Calu3 (cell line): Measurements from ENCODE around the gene SMIM17. TPM values are rescaled to one million over a fixed set of nuclear protein-coding genes. Genes with fewer than 3 reads are reported as not detected.
"Not testable (repeated sequence)": the region's sequence is repeated elsewhere in the genome, so short reads cannot be mapped to it uniquely, and the experiment has no call there.

Experiments
- BruUV-seq: library from RNA; stranded (reverse); fragments of 400-500 nt; replicated peaks from 2 replicates; lab custom pipeline; 2021; lab: Mats Ljungman, UMichigan
- CTCF ChIA-PET: fragments of 300-600 bp; sonication (Branson Sonifier 250); formaldehyde crosslinking; loops from one replicate; lab custom pipeline; 2022; ENCODE audit warnings: antibody characterized with exemption; lab: Charles Lee
- DNase-seq: peaks from one replicate; pipeline ENCODE4 v3.0.0; 2022
- H3K27ac Mint-ChIP-seq: one replicate; pipeline ENCODE4 v1.8.0; 2022; ENCODE audit warnings: mixed read lengths; ENCODE audit not compliant: unreplicated experiment
- H3K27me3 Mint-ChIP-seq: one replicate; pipeline ENCODE4 v1.8.0; 2022; ENCODE audit warnings: mixed read lengths; ENCODE audit not compliant: unreplicated experiment
- H3K36me3 Mint-ChIP-seq: one replicate; pipeline ENCODE4 v1.8.0; 2022; ENCODE audit warnings: mild to moderate bottlenecking, moderate library complexity, mixed read lengths; ENCODE audit not compliant: insufficient read depth, unreplicated experiment
- H3K4me1 Mint-ChIP-seq: one replicate; pipeline ENCODE4 v1.8.0; 2022; ENCODE audit warnings: mild to moderate bottlenecking, low read depth, mixed read lengths; ENCODE audit not compliant: unreplicated experiment
- H3K4me3 Mint-ChIP-seq: one replicate; pipeline ENCODE4 v1.8.0; 2022; ENCODE audit warnings: mild to moderate bottlenecking, low read depth, moderate library complexity, mixed read lengths; ENCODE audit not compliant: unreplicated experiment
- H3K9me3 Mint-ChIP-seq: one replicate; pipeline ENCODE4 v1.8.0; 2022; ENCODE audit warnings: low read depth, mixed read lengths; ENCODE audit not compliant: unreplicated experiment
- CTCF ChIP-seq: fragments of 200-600 bp; IDR thresholded peaks from one replicate; pipeline ENCODE4 v1.8.0; 2022; ENCODE audit warnings: antibody characterized with exemption; ENCODE audit not compliant: unreplicated experiment
- intact Hi-C: fragments of 100-400 bp; cut with micrococcal nuclease; formaldehyde crosslinking; loops from one replicate; pipeline ENCODE4 v1.10.0; 2022; ENCODE audit not compliant: unreplicated experiment
- total RNA-seq: library from RNA; stranded (reverse); gene quantifications from 2 replicates; pipeline ENCODE4 v1.2.3, GENCODE V29; 2022

Gene SMIM17
- total RNA-seq, 1 experiment from 2014 or later, result not detected

GRCh38 chr19:56668676-56669075 is 25.7 kb downstream of the SMIM17 start:
- BruUV-seq, result no TSS peak
- CTCF ChIA-PET, result no interaction called here
- peaks cover 9% of the 10 kb centered on the region for H3K9me3 Mint-ChIP-seq
- no peak overlapping the region for H3K27ac Mint-ChIP-seq
- no peak for TF ChIP-seq CTCF
- no peaks in the 10 kb centered on the region for H3K27me3 Mint-ChIP-seq
- no peaks in the 10 kb centered on the region for H3K36me3 Mint-ChIP-seq
- no peak overlapping the region for H3K4me3 Mint-ChIP-seq
- intact Hi-C loops, result no loop called here
- no peak for DNase-seq
- no peaks in the 10 kb centered on the region for H3K4me1 Mint-ChIP-seq

- Mint-ChIP-seq H3K4me3 (no peak overlapping the region), H3K27ac (no peak overlapping the region), H3K27me3 (no peaks in the 10 kb centered on the region), H3K36me3 (no peaks in the 10 kb centered on the region), H3K4me1 (no peaks in the 10 kb centered on the region), H3K9me3 (peaks cover 15% of the 10 kb centered on the region)
- intact Hi-C loops, result no loop called here
- no peak for DNase-seq
- BruUV-seq, result no TSS peak
- no peak for TF ChIP-seq CTCF
- CTCF ChIA-PET, result interaction anchor here (0.5 kb wide), 1 partner anchor 251 kb away, joined by 4 read pairs; no protein-coding TSS in a partner anchor
These were observed 27.5 kb downstream of the SMIM17 start for GRCh38 chr19:56670401-56670960.

- Mint-ChIP-seq H3K36me3 (no peaks in the 10 kb centered on the region), H3K4me1 (no peaks in the 10 kb centered on the region), H3K27ac (no peak overlapping the region), H3K27me3 (no peaks in the 10 kb centered on the region), H3K4me3 (no peak overlapping the region), H3K9me3 (peaks cover 15% of the 10 kb centered on the region)
- CTCF ChIA-PET, result interaction anchor here (0.5 kb wide), 1 partner anchor 252 kb away, joined by 4 read pairs; no protein-coding TSS in a partner anchor
- intact Hi-C loops, result no loop called here
- no TSS peak for BruUV-seq
- no peak for DNase-seq
- no peak for TF ChIP-seq CTCF
These were observed 28.1 kb downstream of the SMIM17 start for GRCh38 chr19:56670961-56671612.

GRCh38 chr19:56671613-56671994 is 28.6 kb downstream of the SMIM17 start, which contains the start of gene ZNF835:
TSS of gene ZNF835 (minus strand) at chr19:56671757. CDS start at chr19:56665198, 6,559 bp downstream.
- no peaks in the 10 kb centered on the region for H3K36me3 Mint-ChIP-seq
- TF ChIP-seq CTCF, result no peak
- BruUV-seq, result no TSS peak
- no peaks in the 10 kb centered on the region for H3K27me3 Mint-ChIP-seq
- intact Hi-C loops, result no loop called here
- no peaks in the 10 kb centered on the region for H3K4me1 Mint-ChIP-seq
- DNase-seq, result no peak
- no peak within 1 kb of the TSS for H3K4me3 Mint-ChIP-seq
- CTCF ChIA-PET, result no interaction called here
- H3K27ac Mint-ChIP-seq, result no peak within 1 kb of the TSS
- H3K9me3 Mint-ChIP-seq, result peaks cover 15% of the 10 kb centered on the region

- H3K4me1 Mint-ChIP-seq, CTCF ChIA-PET, H3K27me3 Mint-ChIP-seq, H3K36me3 Mint-ChIP-seq, BruUV-seq, H3K27ac Mint-ChIP-seq, DNase-seq, H3K4me3 Mint-ChIP-seq, intact Hi-C loops: not testable (repeated sequence)
- peaks cover 18% of the 10 kb centered on the region for H3K9me3 Mint-ChIP-seq
These were observed 29.7 kb downstream of the SMIM17 start for GRCh38 chr19:56672610-56673009.
